SK-N-SH (cell line): ENCODE results near the gene CDH4. TPM values are rescaled to one million over a fixed set of nuclear protein-coding genes. Genes with fewer than 3 reads are reported as not detected.

Source experiments
- CTCF ChIA-PET: fragments of 300-600, 350-600 bp; formaldehyde crosslinking; extraction: SDS; loops from one replicate; lab custom pipeline; 2021; lab: Yijun Ruan, JAX
- POLR2A ChIA-PET: fragments of 350-600 bp; sonication (Branson Sonifier 250); formaldehyde crosslinking; extraction: SDS; loops from one replicate; lab custom pipeline; 2020; ENCODE audit warnings: antibody characterized with exemption, inconsistent platforms; lab: Yijun Ruan, JAX
- DNase-seq: peaks from one replicate; pipeline ENCODE4 v3.0.0; 2012
- H2AFZ ChIP-seq: fragments of 200-600 bp; sonication (generic); 2 replicates; pipeline ENCODE4 v1.8.1; 2016; ENCODE audit warnings: antibody characterized with exemption, mild to moderate bottlenecking, low read depth
- H3F3A ChIP-seq: fragments of 200-600 bp; sonication (generic); replicated peaks from 2 replicates; pipeline ENCODE3; 2016; ENCODE audit warnings: antibody characterized with exemption, mild to moderate bottlenecking; ENCODE audit not compliant: insufficient read depth
- H3K27ac ChIP-seq, 2 experiments: fragments of 200-500 bp in 1 of 2; fragments of 200-600 bp in 1 of 2; sonication (Bioruptor generic) in 1 of 2; sonication (generic), shearing (Covaris generic) in 1 of 2; 2 replicates each; pipeline versions ENCODE4 v1.5.1 to v1.6.1; 2014 to 2016; ENCODE audit warnings: low read depth in 2 of 2, inconsistent platforms in 1 of 2, low read length in 1 of 2, mild to moderate bottlenecking in 1 of 2, mixed read lengths in 1 of 2
- H3K27me3 ChIP-seq: fragments of 200-600 bp; sonication (generic), shearing (Covaris generic); 2 replicates; pipeline ENCODE4 v1.6.1; 2016; ENCODE audit warnings: mixed run types; ENCODE audit not compliant: insufficient read depth
- H3K36me3 ChIP-seq, 2 experiments: fragments of 200-500 bp in 1 of 2; fragments of 200-600 bp in 1 of 2; sonication (Bioruptor generic) in 1 of 2; sonication (generic) in 1 of 2; replicated peaks in 1 of 2; 2 replicates each; pipeline versions ENCODE3 to v1.5.1; 2014 to 2016; ENCODE audit warnings: low read length in 1 of 2, mild to moderate bottlenecking in 1 of 2; ENCODE audit not compliant: insufficient read depth in 2 of 2, control insufficient read depth in 1 of 2
- H3K4me1 ChIP-seq, 2 experiments: fragments of 200-500 bp in 1 of 2; fragments of 200-600 bp in 1 of 2; sonication (Bioruptor generic) in 1 of 2; sonication (generic), shearing (Covaris generic) in 1 of 2; 2 replicates each; pipeline versions ENCODE4 v1.5.1 to v1.6.1; 2014 to 2016; ENCODE audit warnings: low read depth in 1 of 2, low read length in 1 of 2, mixed run types in 1 of 2; ENCODE audit not compliant: insufficient read depth in 2 of 2, control insufficient read depth in 1 of 2
- H3K4me2 ChIP-seq: fragments of 200-600 bp; sonication (generic), shearing (Covaris generic); 2 replicates; pipeline ENCODE4 v1.6.1; 2017; ENCODE audit warnings: mixed run types
- H3K4me3 ChIP-seq, 2 experiments: fragments of 200-500 bp in 1 of 2; fragments of 200-600 bp in 1 of 2; sonication (Bioruptor generic) in 1 of 2; sonication (generic), shearing (Covaris generic) in 1 of 2; 2 replicates each; pipeline versions ENCODE4 v1.5.1 to v1.8.1; 2014 to 2016; ENCODE audit warnings: low read depth in 2 of 2, inconsistent platforms in 1 of 2, low read length in 1 of 2, mild to moderate bottlenecking in 1 of 2, mixed read lengths in 1 of 2, moderate library complexity in 1 of 2
- H3K79me2 ChIP-seq: fragments of 200-600 bp; sonication (generic); 2 replicates; pipeline ENCODE4 v1.8.1; 2017; ENCODE audit warnings: mild to moderate bottlenecking; ENCODE audit not compliant: insufficient read depth
- H3K9ac ChIP-seq: fragments of 200-600 bp; sonication (generic); 2 replicates; pipeline ENCODE4 v1.6.1; 2017; ENCODE audit warnings: mixed run types
- H3K9me2 ChIP-seq: fragments of 200-600 bp; sonication (generic); 2 replicates; pipeline ENCODE4 v1.6.1; 2017; ENCODE audit warnings: mixed run types
- H3K9me3 ChIP-seq: fragments of 200-600 bp; sonication (generic); 2 replicates; pipeline ENCODE4 v1.6.1; 2017; ENCODE audit warnings: mixed run types, mild to moderate bottlenecking, moderate library complexity
- H4K20me1 ChIP-seq: fragments of 200-600 bp; sonication (generic); 2 replicates; pipeline ENCODE4 v1.6.1; 2017; ENCODE audit warnings: mild to moderate bottlenecking, mixed run types; ENCODE audit not compliant: insufficient read depth
- CHD2 ChIP-seq: fragments of 150-350 bp; IDR thresholded peaks from 2 replicates; pipeline ENCODE4 v1.6.1; 2018; ENCODE audit warnings: low read length; ENCODE audit not compliant: partially characterized antibody
- CTCF ChIP-seq: fragments of 200-600 bp; sonication (generic); IDR thresholded peaks from 2 replicates; pipeline ENCODE4 v1.6.1; 2017; ENCODE audit warnings: antibody characterized with exemption, mild to moderate bottlenecking, moderate library complexity
- FOXM1 ChIP-seq: IDR thresholded peaks from 2 replicates; pipeline ENCODE4 v1.4.0; 2012; ENCODE audit warnings: low read depth, mild to moderate bottlenecking
- GATA2 ChIP-seq: sonication (generic); formaldehyde crosslinking; IDR thresholded peaks from 2 replicates; pipeline ENCODE4 v1.5.0; 2020; ENCODE audit warnings: mild to moderate bottlenecking, missing genetic modification reagents
- MAX ChIP-seq: IDR thresholded peaks from 2 replicates; pipeline ENCODE4 v1.4.0; 2012; ENCODE audit warnings: low read depth
- MEF2A ChIP-seq: IDR thresholded peaks from 2 replicates; pipeline ENCODE4 v1.4.0; 2012; ENCODE audit warnings: low read depth, borderline replicate concordance
- NRF1 ChIP-seq: IDR thresholded peaks from 2 replicates; pipeline ENCODE4 v1.6.1; 2012; ENCODE audit warnings: low read depth, mild to moderate bottlenecking, low read length
- RAD21 ChIP-seq: IDR thresholded peaks from 2 replicates; pipeline ENCODE4 v1.6.1; 2012; ENCODE audit warnings: mild to moderate bottlenecking, low read length
- RCOR1 ChIP-seq: fragments of 150-350 bp; IDR thresholded peaks from 2 replicates; pipeline ENCODE4 v1.6.1; 2017; ENCODE audit warnings: antibody characterized with exemption, low read length
- REST ChIP-seq: IDR thresholded peaks from 2 replicates; pipeline ENCODE4 v1.6.1; 2012; ENCODE audit warnings: mild to moderate bottlenecking, low read depth, low read length, moderate library complexity
- SIN3A ChIP-seq: IDR thresholded peaks from 2 replicates; pipeline ENCODE4 v1.6.1; 2012; ENCODE audit warnings: low read depth, mild to moderate bottlenecking, low read length, moderate library complexity, borderline replicate concordance
- TAF1 ChIP-seq: IDR thresholded peaks from 2 replicates; pipeline ENCODE4 v1.6.1; 2012; ENCODE audit warnings: low read depth, mild to moderate bottlenecking, low read length, moderate library complexity, borderline replicate concordance
- WGBS: methylation state at CpG from one replicate; pipeline ENCODE4 v1.1.6; 2017; ENCODE audit warnings: low lambda C conversion rate; 5-methylcytosine and 5-hydroxymethylcytosine counted together
- polyA plus RNA-seq, 3 experiments: library from polyadenylated mRNA; depleted of rRNA; stranded (reverse); fragments of >200 nt; gene quantifications; 2 replicates each; pipeline ENCODE4 v1.2.3, GENCODE V29; 2012
- TF ChIP-seq, protein P1 (sequence below): fragments of 150-350 bp; IDR thresholded peaks from 2 replicates; pipeline ENCODE4 v1.6.1; 2017; ENCODE audit warnings: antibody characterized with exemption, low read length, low read depth, borderline replicate concordance
- TF ChIP-seq, protein P2 (sequence below): IDR thresholded peaks from 2 replicates; pipeline ENCODE4 v1.4.0; 2012; ENCODE audit warnings: low read depth, borderline replicate concordance

CDH4 gene
- polyA plus RNA-seq, 1 of the 3 experiments (the other 2 are of a cell fraction) = not detected

DNA sequence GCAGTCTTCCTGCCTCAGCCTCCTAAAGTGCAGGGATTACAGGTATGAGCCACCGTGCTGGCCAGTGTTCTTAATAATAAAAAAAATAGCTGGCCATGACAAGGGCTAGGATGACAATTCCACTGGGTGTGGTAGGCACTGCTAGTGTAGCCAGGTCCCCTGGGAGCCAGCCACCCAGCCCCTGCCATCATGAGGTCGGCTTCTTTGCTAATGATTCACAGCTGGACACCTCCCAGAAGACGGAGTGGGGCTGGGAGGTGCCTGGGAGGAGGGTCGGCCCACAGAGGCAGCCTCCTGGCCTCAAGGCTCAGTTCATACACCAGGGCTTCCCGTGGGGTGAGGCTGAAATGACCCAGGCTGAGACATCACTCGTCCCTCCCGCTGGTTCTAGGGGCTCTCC, 583.2 kb downstream of the CDH4 start:
- ChIA-PET CTCF (interaction anchor here (1.2 kb wide), 1 partner anchor 52 kb away, joined by 3 read pairs; no protein-coding TSS in a partner anchor), POLR2A (no interaction called here)
- no peaks in the 10 kb centered on the region for H3K9me2 ChIP-seq
- H3K27ac ChIP-seq = no peak overlapping the region
- no peak for DNase-seq
- no peak overlapping the region for H2AFZ ChIP-seq
- TF ChIP-seq REST = no peak
- TF ChIP-seq GATA2 (CRISPR knock-in tag) = no peak
- no peak for TF ChIP-seq RAD21
- no peak for TF ChIP-seq TAF1
- no peak for TF ChIP-seq RCOR1
- TF ChIP-seq CTCF = no peak
- no peak for TF ChIP-seq CHD2
- TF ChIP-seq MAX = no peak
- no peak for TF ChIP-seq NRF1
- TF ChIP-seq FOXM1 = no peak
- TF ChIP-seq, protein P1, sequence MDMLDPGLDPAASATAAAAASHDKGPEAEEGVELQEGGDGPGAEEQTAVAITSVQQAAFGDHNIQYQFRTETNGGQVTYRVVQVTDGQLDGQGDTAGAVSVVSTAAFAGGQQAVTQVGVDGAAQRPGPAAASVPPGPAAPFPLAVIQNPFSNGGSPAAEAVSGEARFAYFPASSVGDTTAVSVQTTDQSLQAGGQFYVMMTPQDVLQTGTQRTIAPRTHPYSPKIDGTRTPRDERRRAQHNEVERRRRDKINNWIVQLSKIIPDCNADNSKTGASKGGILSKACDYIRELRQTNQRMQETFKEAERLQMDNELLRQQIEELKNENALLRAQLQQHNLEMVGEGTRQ = no peak
- TF ChIP-seq MEF2A = no peak
- no peak for TF ChIP-seq SIN3A
- TF ChIP-seq, protein P2, sequence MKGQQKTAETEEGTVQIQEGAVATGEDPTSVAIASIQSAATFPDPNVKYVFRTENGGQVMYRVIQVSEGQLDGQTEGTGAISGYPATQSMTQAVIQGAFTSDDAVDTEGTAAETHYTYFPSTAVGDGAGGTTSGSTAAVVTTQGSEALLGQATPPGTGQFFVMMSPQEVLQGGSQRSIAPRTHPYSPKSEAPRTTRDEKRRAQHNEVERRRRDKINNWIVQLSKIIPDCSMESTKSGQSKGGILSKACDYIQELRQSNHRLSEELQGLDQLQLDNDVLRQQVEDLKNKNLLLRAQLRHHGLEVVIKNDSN = no peak
- H3K4me2 ChIP-seq = no peak overlapping the region
- no peak overlapping the region for H3K4me3 ChIP-seq
- no peaks in the 10 kb centered on the region for H3K36me3 ChIP-seq
- 13% methylated on average over 3 of the region's 7 CpGs for WGBS
- no peak overlapping the region for H3K9ac ChIP-seq
- H3K9me3 ChIP-seq = no peaks in the 10 kb centered on the region
- H3K27me3 ChIP-seq = no peaks in the 10 kb centered on the region
- H3K4me1 ChIP-seq = no peaks in the 10 kb centered on the region
- H3F3A ChIP-seq = no peaks in the 10 kb centered on the region
- no peaks in the 10 kb centered on the region for H4K20me1 ChIP-seq
- H3K79me2 ChIP-seq = no peaks in the 10 kb centered on the region
